Measurements from ENCODE around the gene PTCSC3. TPM values are rescaled to one million over a fixed set of nuclear protein-coding genes. Genes with fewer than 3 reads are reported as not detected.

Gene PTCSC3
- total RNA-seq, 2 donors from 2014 or later = not detected

- DNase-seq (ENCODE audit: low spot score) = no peak
- intact Hi-C loops (cut with DNase I) = no loop called here
These were observed 85.4 kb downstream of the PTCSC3 start for GRCh38 chr14:36091096-36091495.

GRCh38 chr14:36087411-36087810, 89.1 kb downstream of the PTCSC3 start:
- DNase-seq (ENCODE audit: low spot score) = no peak
- intact Hi-C loops (cut with DNase I) = no loop called here

- intact Hi-C loops (cut with DNase I) = no loop called here
These were observed 89.7 kb downstream of the PTCSC3 start for GRCh38 chr14:36086629-36087395.

GRCh38 chr14:36085861-36086260, 90.7 kb downstream of the PTCSC3 start:
- intact Hi-C loops (cut with DNase I) = no loop called here
- DNase-seq (ENCODE audit: low spot score) = no peak

More at GRCh38 chr14:36086629-36087395, 89.7 kb downstream of the PTCSC3 start:
- no peak for DNase-seq (ENCODE audit: low spot score)

Other genes starting within 250 kb of the PTCSC3 start
- 10 to 100 TPM; 17.8 to 19.3 TPM for gene MBIP, start 143.9 kb upstream of the PTCSC3 start, total RNA-seq